C4-2B (cell line): ENCODE data around the gene GRK7.
"Not testable (repeated sequence)": the region's sequence is repeated elsewhere in the genome, so short reads cannot be mapped to it uniquely, and the experiment has no call there.

Experiments used
- H3K27ac ChIP-seq: fragments of 450-650 bp; 2 replicates; pipeline ENCODE4 v1.5.1; 2017
- CTCF ChIP-seq: fragments of 450-650 bp; conservative IDR thresholded peaks from 2 replicates; pipeline ENCODE4 v1.5.1; 2017; ENCODE audit warnings: mild to moderate bottlenecking
- ZFX ChIP-seq: fragments of 450-650 bp; IDR thresholded peaks from 2 replicates; pipeline ENCODE4 v1.6.1; 2017

The GRK7 gene

GRCh38 chr3:141754032-141754431 lies 9.2 kb upstream of the GRK7 start:
- TF ChIP-seq ZFX (no peak), CTCF (no peak)

DNA sequence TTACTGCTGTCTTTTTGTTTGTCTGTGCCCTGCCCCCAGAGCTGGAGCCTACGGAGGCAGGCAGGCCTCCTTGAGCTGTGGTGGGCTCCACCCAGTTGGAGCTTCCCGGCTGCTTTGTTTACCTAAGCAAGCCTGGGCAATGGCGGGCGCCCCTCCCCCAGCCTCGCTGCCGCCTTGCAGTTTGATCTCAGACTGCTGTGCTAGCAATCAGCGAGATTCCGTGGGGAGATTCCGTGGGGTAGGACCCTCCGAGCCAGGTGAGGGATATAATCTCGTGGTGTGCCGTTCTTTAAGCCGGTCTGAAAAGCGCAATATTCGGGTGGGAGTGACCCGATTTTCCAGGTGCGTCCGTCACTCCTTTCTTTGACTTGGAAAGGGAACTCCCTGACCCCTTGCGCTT lies 656 bp upstream of the GRK7 start:
- not testable (repeated sequence) for H3K27ac ChIP-seq

More at GRCh38 chr3:141754032-141754431, 9.2 kb upstream of the GRK7 start:
- no peak overlapping the region for H3K27ac ChIP-seq

- TF ChIP-seq CTCF (no peak), ZFX (no peak)
- H3K27ac ChIP-seq, result no peak overlapping the region
Observed at GRCh38 chr3:141764045-141764444, 837 bp downstream of the GRK7 start.

GRCh38 chr3:141764465-141764864 lies 1.3 kb downstream of the GRK7 start:
- H3K27ac ChIP-seq, result no peak overlapping the region
- TF ChIP-seq ZFX (no peak), CTCF (no peak)

DNA sequence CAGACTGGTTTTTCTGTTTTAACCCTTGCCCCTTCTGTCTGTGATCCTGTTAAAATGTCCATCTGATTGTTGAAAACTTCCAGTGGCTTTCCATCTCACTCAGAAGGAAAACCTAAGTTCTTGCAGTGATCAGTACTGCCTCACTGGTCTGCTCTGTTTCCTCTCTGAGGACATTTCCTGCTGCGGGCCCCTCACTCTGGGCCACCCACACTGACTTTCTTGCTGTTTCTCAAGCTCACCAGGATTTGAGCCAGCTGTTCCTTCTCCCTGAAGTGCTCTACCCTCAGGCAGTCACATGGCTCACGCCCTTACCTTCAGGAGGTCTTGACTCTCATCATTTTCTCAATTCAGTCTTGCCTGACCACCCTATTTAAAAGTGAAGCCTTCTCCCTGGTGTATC lies 1.8 kb downstream of the GRK7 start:
- TF ChIP-seq ZFX (no peak), CTCF (no peak)

DNA sequence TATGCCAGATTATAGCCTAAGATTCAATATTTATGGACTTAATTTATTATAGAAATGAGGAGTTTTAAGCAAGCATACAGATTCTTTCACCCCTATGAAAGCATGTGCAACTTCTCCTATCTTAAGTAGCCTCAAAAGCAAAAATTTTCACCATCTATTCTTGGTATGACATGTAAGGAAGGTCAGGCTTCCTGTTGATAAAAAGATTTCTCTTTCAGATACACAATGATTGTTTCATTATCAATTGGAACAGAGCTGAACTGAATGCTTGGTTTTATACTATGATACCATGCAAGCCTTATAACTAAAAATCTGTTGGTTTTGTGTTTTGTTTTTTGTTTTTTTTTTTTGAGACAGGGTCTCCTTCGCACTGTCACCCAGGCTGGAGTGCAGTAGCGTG lies 3.9 kb downstream of the GRK7 start:
- H3K27ac ChIP-seq, result no peak overlapping the region
- TF ChIP-seq CTCF (no peak), ZFX (no peak)

More for the DNA sequence above, 1.8 kb downstream of the GRK7 start:
- no peak overlapping the region for H3K27ac ChIP-seq

- H3K27ac ChIP-seq, result no peak overlapping the region
- TF ChIP-seq ZFX (no peak), CTCF (no peak)
Observed at GRCh38 chr3:141769221-141769894, 6.2 kb downstream of the GRK7 start.

- H3K27ac ChIP-seq, result no peak overlapping the region
Observed at GRCh38 chr3:141773676-141774075, 10.5 kb downstream of the GRK7 start.

More at GRCh38 chr3:141773676-141774075, 10.5 kb downstream of the GRK7 start:
- TF ChIP-seq ZFX, result no peak
- TF ChIP-seq CTCF, result no peak
